MM.1S (cell line): ENCODE data around the gene SPEF1.

Source experiments
- EZH2phosphoT487 ChIP-seq: fragments of 300-600 bp; sonication (generic); IDR thresholded peaks from 2 replicates; pipeline ENCODE4 v1.6.1; 2018; ENCODE audit warnings: antibody characterized with exemption, low read length
- TF ChIP-seq, protein P1 (sequence below): fragments of 300-600 bp; sonication (generic); IDR thresholded peaks from 2 replicates; pipeline ENCODE4 v1.5.1; 2016; ENCODE audit warnings: antibody characterized with exemption, low read length, mixed read lengths

DNA sequence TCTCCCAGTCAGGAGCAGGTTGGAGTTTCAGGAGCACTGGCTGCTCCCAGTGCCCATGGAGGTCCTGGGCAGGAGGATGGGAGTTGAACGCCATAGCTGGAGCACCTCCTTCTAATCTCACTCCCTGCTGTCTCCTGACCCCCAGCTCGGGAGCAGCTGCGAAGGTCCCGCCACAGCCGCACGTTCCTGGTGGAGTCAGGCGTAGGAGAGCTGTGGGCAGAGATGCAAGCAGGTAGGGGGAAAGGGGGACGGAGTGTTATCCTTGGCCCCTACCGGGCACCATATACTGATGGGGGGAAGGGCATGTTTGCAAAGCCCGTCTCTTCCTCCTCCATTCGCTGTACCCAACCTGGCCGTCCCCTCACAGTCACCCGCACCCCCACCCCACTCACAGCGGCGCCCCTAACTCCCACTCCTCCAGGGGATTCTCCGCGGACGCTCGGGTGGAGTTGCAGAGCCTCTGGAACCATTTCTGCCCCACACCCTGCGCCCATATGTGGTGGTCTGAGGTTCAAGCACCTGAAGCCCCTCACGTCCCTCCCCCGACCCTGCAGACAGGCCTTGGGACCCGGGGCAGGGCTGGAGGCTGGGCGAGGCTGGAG is 32.1 kb downstream of the SPEF1 start:
- TF ChIP-seq, protein P1, sequence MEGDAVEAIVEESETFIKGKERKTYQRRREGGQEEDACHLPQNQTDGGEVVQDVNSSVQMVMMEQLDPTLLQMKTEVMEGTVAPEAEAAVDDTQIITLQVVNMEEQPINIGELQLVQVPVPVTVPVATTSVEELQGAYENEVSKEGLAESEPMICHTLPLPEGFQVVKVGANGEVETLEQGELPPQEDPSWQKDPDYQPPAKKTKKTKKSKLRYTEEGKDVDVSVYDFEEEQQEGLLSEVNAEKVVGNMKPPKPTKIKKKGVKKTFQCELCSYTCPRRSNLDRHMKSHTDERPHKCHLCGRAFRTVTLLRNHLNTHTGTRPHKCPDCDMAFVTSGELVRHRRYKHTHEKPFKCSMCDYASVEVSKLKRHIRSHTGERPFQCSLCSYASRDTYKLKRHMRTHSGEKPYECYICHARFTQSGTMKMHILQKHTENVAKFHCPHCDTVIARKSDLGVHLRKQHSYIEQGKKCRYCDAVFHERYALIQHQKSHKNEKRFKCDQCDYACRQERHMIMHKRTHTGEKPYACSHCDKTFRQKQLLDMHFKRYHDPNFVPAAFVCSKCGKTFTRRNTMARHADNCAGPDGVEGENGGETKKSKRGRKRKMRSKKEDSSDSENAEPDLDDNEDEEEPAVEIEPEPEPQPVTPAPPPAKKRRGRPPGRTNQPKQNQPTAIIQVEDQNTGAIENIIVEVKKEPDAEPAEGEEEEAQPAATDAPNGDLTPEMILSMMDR: no peak
- TF ChIP-seq EZH2phosphoT487: no peak
